Neural progenitor cell (in vitro differentiated cells): Measurements from ENCODE around the gene SLC2A10. TPM values are rescaled to one million over a fixed set of nuclear protein-coding genes. Genes with fewer than 3 reads are reported as not detected.
A peak's percentile ranks its signal among the peaks of the same experiment; 100 is the strongest.
"Not testable (repeated sequence)": the region's sequence is repeated elsewhere in the genome, so short reads cannot be mapped to it uniquely, and the experiment has no call there.

ENCODE experiments used
- DNase-seq: peaks from one replicate; pipeline ENCODE4 v3.0.0-alpha.2; 2016; ENCODE audit warnings: low spot score
- H2AFZ ChIP-seq: fragments of 200-600 bp; sonication (generic); replicated peaks from 2 replicates; pipeline ENCODE4 v1.6.1; 2016; ENCODE audit warnings: antibody characterized with exemption
- H3F3A ChIP-seq: fragments of 200-600 bp; sonication (generic); 2 replicates; pipeline ENCODE4 v1.6.1; 2016; ENCODE audit warnings: antibody characterized with exemption, low read depth
- H3K27ac ChIP-seq: fragments of 200-600 bp; sonication (generic); 2 replicates; pipeline ENCODE4 v1.5.1; 2016; ENCODE audit warnings: mild to moderate bottlenecking
- H3K27me3 ChIP-seq: fragments of 200-600 bp; sonication (generic); 2 replicates; pipeline ENCODE4 v1.6.1; 2016; ENCODE audit warnings: mild to moderate bottlenecking, moderate library complexity
- H3K36me3 ChIP-seq: fragments of 200-600 bp; sonication (generic); 2 replicates; pipeline ENCODE4 v1.5.1; 2016
- H3K4me1 ChIP-seq: fragments of 200-600 bp; sonication (generic); 2 replicates; pipeline ENCODE4 v1.6.1; 2016; ENCODE audit warnings: mixed run types
- H3K4me2 ChIP-seq: fragments of 200-600 bp; sonication (generic); 2 replicates; pipeline ENCODE4 v1.6.1; 2016
- H3K4me3 ChIP-seq: fragments of 200-600 bp; sonication (generic); 2 replicates; pipeline ENCODE4 v1.5.1; 2016
- H3K79me2 ChIP-seq: fragments of 200-600 bp; sonication (generic); 2 replicates; pipeline ENCODE4 v1.6.1; 2016; ENCODE audit warnings: low read depth
- H3K9ac ChIP-seq: fragments of 200-600 bp; sonication (generic); 2 replicates; pipeline ENCODE4 v1.6.1; 2016
- H3K9me3 ChIP-seq: fragments of 200-600 bp; sonication (generic); 2 replicates; pipeline ENCODE4 v1.5.1; 2016; ENCODE audit warnings: low read depth
- H4K20me1 ChIP-seq: fragments of 200-600 bp; sonication (generic); 2 replicates; pipeline ENCODE4 v1.6.1; 2016; ENCODE audit warnings: low read depth
- H3K27ac Mint-ChIP-seq: 3 replicates; pipeline ENCODE4 v1.8.0; 2021; ENCODE audit warnings: mixed read lengths
- H3K27me3 Mint-ChIP-seq: 2 replicates; pipeline ENCODE4 v1.8.0; 2022; ENCODE audit warnings: low read depth, mild to moderate bottlenecking, inconsistent platforms, moderate library complexity, mixed read lengths; ENCODE audit not compliant: insufficient read depth
- H3K36me3 Mint-ChIP-seq: 3 replicates; pipeline ENCODE4 v1.8.0; 2021; ENCODE audit warnings: mixed read lengths
- H3K4me1 Mint-ChIP-seq: 3 replicates; pipeline ENCODE4 v1.8.0; 2021; ENCODE audit warnings: mixed read lengths
- H3K4me3 Mint-ChIP-seq: 3 replicates; pipeline ENCODE4 v1.8.0; 2021; ENCODE audit warnings: mild to moderate bottlenecking, moderate library complexity, mixed read lengths
- H3K9me3 Mint-ChIP-seq: 3 replicates; pipeline ENCODE4 v1.8.0; 2020; ENCODE audit warnings: mixed read lengths
- EZH2 ChIP-seq: fragments of 200-600 bp; sonication (generic); IDR thresholded peaks from 2 replicates; pipeline ENCODE4 v1.6.1; 2017; ENCODE audit warnings: antibody characterized with exemption, mild to moderate bottlenecking, moderate library complexity
- EZH2phosphoT487 ChIP-seq: fragments of 200-600 bp; sonication (generic); IDR thresholded peaks from 2 replicates; pipeline ENCODE4 v1.6.1; 2017; ENCODE audit warnings: antibody characterized with exemption
- total RNA-seq: library from RNA; depleted of rRNA; stranded (reverse); fragments of >200 nt; gene quantifications from 2 replicates; pipeline ENCODE4 v1.2.3, GENCODE V29; 2015; ENCODE audit warnings: low replicate concordance
- TF ChIP-seq, protein P1 (sequence below): fragments of 200-600 bp; sonication (generic); IDR thresholded peaks from 2 replicates; pipeline ENCODE4 v1.5.1; 2017; ENCODE audit warnings: antibody characterized with exemption, mild to moderate bottlenecking

Gene SLC2A10
- total RNA-seq, 1 donor from 2014 or later: 9.6 TPM

DNA sequence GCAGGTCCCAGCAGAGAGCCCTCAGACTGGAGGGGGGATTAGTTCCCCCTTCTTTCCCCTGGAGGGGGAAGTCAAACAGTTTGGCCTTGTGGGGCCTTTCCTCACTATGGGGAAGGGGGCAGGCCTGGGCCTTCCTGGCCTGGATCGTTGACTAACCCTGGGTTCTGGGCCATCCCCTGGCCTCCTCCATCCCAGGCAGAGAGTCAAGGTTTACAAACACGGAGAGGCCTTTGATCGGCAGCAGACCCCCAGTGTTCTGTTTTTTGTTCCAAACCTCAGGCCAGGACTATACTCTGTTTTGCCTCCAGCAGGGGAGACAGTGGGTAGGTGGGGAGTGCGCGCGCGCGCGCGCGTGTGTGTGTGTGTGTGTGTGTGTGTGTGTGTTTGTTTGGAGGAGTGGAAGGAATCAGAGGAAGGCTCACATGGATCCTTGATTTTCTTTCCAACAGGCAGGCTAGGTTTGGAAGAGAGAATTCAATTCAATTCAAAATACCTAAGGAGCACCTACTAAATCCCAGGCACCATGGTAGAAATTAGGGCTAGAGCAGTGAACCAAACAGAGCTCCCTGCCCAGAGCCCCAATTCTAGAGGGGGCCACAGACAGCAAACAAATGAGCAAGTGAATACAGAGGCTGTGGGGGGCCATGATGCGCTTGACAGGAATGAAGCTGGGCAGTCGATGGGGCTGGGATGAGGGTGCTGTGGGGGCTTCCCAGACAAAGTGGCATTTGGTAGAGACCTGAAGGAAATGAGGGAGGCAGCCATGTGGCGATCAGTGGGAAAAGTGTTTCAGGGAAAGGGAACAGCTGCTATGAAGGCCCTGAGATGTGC lies 35.0 kb upstream of the SLC2A10 start:
- H3K9me3 Mint-ChIP-seq: peaks cover 17% of the 10 kb centered on the region
- H4K20me1 ChIP-seq: no peaks in the 10 kb centered on the region
- no peak overlapping the region for H3K9ac ChIP-seq
- peaks cover 24% of the 10 kb centered on the region for H3K4me1 Mint-ChIP-seq
- DNase-seq: peak; percentile 49
- H3K4me1 ChIP-seq: peaks cover 10% of the 10 kb centered on the region
- peaks cover 19% of the 10 kb centered on the region for H3K36me3 Mint-ChIP-seq
- peak overlapping the region; percentile 28 for H3K4me2 ChIP-seq
- H3K4me3 ChIP-seq: no peak overlapping the region
- no peak overlapping the region for H2AFZ ChIP-seq
- H3K27ac ChIP-seq: no peak overlapping the region
- peak overlapping the region; percentile 5 for H3K4me3 Mint-ChIP-seq
- H3K36me3 ChIP-seq: no peaks in the 10 kb centered on the region
- no peaks in the 10 kb centered on the region for H3K79me2 ChIP-seq
- H3F3A ChIP-seq: peaks cover 5% of the 10 kb centered on the region
- no peaks in the 10 kb centered on the region for H3K9me3 ChIP-seq
- H3K27ac Mint-ChIP-seq: peak overlapping the region; percentile 97
- H3K27me3 ChIP-seq: no peaks in the 10 kb centered on the region
- H3K27me3 Mint-ChIP-seq: peaks cover 6% of the 10 kb centered on the region
- TF ChIP-seq, protein P1, sequence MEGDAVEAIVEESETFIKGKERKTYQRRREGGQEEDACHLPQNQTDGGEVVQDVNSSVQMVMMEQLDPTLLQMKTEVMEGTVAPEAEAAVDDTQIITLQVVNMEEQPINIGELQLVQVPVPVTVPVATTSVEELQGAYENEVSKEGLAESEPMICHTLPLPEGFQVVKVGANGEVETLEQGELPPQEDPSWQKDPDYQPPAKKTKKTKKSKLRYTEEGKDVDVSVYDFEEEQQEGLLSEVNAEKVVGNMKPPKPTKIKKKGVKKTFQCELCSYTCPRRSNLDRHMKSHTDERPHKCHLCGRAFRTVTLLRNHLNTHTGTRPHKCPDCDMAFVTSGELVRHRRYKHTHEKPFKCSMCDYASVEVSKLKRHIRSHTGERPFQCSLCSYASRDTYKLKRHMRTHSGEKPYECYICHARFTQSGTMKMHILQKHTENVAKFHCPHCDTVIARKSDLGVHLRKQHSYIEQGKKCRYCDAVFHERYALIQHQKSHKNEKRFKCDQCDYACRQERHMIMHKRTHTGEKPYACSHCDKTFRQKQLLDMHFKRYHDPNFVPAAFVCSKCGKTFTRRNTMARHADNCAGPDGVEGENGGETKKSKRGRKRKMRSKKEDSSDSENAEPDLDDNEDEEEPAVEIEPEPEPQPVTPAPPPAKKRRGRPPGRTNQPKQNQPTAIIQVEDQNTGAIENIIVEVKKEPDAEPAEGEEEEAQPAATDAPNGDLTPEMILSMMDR: no peak
- no peak for TF ChIP-seq EZH2phosphoT487
- TF ChIP-seq EZH2: no peak

DNA sequence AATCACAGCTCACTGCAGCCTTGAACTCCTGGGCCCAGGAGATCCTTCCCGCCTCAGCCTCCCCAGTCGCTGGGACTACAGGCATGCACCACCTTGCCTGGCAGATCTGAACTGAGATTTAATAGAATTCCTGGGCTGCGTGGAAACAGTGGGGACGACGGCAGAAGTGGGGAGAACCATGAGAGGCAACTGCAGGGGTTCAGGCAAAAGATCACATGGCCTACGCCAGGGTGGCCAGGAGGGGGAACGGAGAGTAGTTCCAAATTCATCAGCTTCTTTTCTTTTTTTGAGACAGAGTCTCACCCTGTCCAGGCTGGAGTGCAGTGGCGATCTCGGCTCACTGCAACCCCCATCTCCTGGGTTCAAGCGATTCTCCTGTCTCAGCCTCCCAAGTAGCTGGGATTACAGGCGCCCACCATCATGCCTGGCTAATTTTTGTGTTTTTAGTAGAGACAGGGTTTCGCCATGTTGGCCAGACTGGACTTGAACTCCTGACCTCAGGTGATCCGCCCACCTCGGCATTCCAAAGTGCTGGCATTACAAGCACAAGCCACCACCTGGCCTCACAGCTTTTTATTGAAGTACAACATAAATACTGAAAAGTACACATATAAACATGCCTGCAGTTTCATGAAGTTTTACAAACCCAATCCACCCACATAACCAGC lies 32.7 kb upstream of the SLC2A10 start:
- H3K4me2 ChIP-seq, H3K27me3 Mint-ChIP-seq, H4K20me1 ChIP-seq, H3K36me3 ChIP-seq, H3K27ac Mint-ChIP-seq, H3K4me3 Mint-ChIP-seq, H3K4me3 ChIP-seq, H3K9me3 ChIP-seq, H3K9ac ChIP-seq, H3K9me3 Mint-ChIP-seq, H3F3A ChIP-seq, H3K79me2 ChIP-seq, H3K27ac ChIP-seq, H2AFZ ChIP-seq, H3K27me3 ChIP-seq, DNase-seq: not testable (repeated sequence)
- Mint-ChIP-seq H3K4me1 (peaks cover 31% of the 10 kb centered on the region), H3K36me3 (peaks cover 12% of the 10 kb centered on the region)
- peaks cover 10% of the 10 kb centered on the region for H3K4me1 ChIP-seq

DNA sequence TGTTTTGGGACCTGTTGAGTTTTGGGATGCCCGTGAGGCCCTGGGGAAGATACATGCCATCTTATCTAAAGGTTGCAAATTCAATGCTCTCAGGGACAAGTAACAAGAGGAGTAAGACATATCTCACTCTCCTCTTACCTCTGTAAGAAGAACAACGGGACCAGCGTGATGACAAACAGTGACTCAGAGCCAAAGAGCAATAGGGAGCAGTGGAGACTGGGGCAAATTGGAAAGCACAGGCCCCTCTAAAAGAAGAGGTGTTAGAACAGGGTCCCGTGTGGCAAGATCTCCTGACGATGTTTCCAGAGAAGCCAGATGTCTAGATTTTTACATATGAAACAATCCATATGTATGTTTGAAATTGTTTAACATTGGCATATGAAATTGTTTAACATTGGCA lies 31.8 kb upstream of the SLC2A10 start:
- Histone ChIP-seq H3K27me3 (no peaks in the 10 kb centered on the region), H3K36me3 (no peaks in the 10 kb centered on the region), H3K27ac (no peak overlapping the region), H4K20me1 (peaks cover 5% of the 10 kb centered on the region), H3K4me1 (peaks cover 16% of the 10 kb centered on the region), H3K4me2 (no peak overlapping the region), H3K4me3 (no peak overlapping the region), H3K9ac (no peak overlapping the region), H3F3A (peaks cover 5% of the 10 kb centered on the region), H3K79me2 (peaks cover 12% of the 10 kb centered on the region), H2AFZ (no peak overlapping the region), H3K9me3 (no peaks in the 10 kb centered on the region)
- H3K4me1 Mint-ChIP-seq: peaks cover 35% of the 10 kb centered on the region
- no peak overlapping the region for H3K27ac Mint-ChIP-seq
- DNase-seq: no peak
- H3K4me3 Mint-ChIP-seq: no peak overlapping the region
- TF ChIP-seq, protein P1: no peak
- no peak for TF ChIP-seq EZH2
- TF ChIP-seq EZH2phosphoT487: no peak
- H3K9me3 Mint-ChIP-seq: peaks cover 3% of the 10 kb centered on the region
- peaks cover 5% of the 10 kb centered on the region for H3K27me3 Mint-ChIP-seq
- peaks cover 11% of the 10 kb centered on the region for H3K36me3 Mint-ChIP-seq

DNA sequence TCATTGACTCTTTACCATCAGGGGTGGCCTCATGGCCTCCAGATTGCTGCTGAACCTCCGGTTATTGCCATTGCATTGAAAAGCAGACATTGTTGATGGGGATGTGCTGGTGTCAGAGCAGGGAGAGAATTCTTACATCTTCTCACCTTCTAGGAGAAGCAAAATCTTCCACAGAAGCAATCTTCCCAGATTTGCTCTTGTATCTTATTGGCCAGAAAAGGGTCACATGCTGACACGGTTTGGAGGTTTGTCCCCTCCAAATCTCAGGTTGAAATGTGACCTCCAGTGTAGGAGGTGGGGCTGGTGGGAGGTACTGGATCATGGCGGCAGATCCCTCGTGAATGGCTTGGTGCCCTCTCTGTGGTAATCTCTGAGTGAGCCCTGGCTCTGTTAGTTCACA lies 30.9 kb upstream of the SLC2A10 start:
- DNase-seq: no peak
- H3K9ac ChIP-seq: no peak overlapping the region
- no peak overlapping the region for H3K4me2 ChIP-seq
- Mint-ChIP-seq H3K4me1 (peaks cover 42% of the 10 kb centered on the region), H3K27me3 (peaks cover 5% of the 10 kb centered on the region), H3K4me3 (no peak overlapping the region), H3K27ac (no peak overlapping the region), H3K36me3 (peaks cover 9% of the 10 kb centered on the region), H3K9me3 (peaks cover under 1% of the 10 kb centered on the region)
- no peak overlapping the region for H3K27ac ChIP-seq
- no peak for TF ChIP-seq EZH2phosphoT487
- no peak for TF ChIP-seq EZH2
- TF ChIP-seq, protein P1: no peak
- H3K79me2 ChIP-seq: peaks cover 21% of the 10 kb centered on the region
- no peaks in the 10 kb centered on the region for H3K27me3 ChIP-seq
- no peaks in the 10 kb centered on the region for H3K9me3 ChIP-seq
- H3K4me1 ChIP-seq: peaks cover 25% of the 10 kb centered on the region
- H4K20me1 ChIP-seq: peaks cover 5% of the 10 kb centered on the region
- H3K4me3 ChIP-seq: no peak overlapping the region
- no peaks in the 10 kb centered on the region for H3K36me3 ChIP-seq
- peaks cover 10% of the 10 kb centered on the region for H3F3A ChIP-seq
- H2AFZ ChIP-seq: no peak overlapping the region
